GM15510 (cell line): Measurements from ENCODE around the gene PODXL2.

Experiments used
- POLR2A ChIP-seq: IDR thresholded peaks from 3 replicates; pipeline ENCODE4 v1.6.1; 2011; ENCODE audit warnings: borderline replicate concordance; ENCODE audit not compliant: insufficient read length; ENCODE audit errors: extremely low read depth

The PODXL2 gene

DNA sequence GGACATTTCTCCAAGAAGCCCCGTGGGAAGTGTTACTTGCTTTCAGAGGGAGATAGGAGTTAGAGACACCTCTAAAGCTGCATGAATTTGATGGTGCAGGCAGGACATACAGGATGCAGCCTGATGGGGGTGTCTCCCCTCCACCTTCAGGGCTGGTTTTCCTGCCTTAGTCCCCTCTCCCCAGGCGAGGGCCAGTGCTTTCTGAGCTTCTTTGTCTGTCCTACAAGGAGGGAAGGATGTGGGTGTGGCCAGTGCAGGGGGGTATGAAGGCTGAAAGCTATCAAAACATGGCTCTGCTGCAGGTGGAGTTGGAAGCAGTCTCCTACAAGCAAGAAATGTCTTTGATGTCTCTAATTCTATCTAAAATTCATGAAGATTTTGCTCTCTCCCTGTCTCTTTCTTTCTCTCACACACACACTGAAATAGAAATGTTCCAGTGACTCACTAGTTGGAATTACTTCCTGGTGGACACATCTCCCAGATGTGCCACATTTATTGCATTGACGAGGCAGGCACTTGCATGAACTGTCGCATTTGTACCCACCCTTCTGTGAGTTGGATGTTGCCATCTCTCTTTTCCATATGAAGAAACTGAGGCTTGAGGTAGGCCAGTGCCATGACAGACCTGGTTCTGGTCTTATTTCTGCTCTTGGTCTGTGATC is 13.9 kb upstream of the PODXL2 start:
- TF ChIP-seq POLR2A, result no peak

DNA sequence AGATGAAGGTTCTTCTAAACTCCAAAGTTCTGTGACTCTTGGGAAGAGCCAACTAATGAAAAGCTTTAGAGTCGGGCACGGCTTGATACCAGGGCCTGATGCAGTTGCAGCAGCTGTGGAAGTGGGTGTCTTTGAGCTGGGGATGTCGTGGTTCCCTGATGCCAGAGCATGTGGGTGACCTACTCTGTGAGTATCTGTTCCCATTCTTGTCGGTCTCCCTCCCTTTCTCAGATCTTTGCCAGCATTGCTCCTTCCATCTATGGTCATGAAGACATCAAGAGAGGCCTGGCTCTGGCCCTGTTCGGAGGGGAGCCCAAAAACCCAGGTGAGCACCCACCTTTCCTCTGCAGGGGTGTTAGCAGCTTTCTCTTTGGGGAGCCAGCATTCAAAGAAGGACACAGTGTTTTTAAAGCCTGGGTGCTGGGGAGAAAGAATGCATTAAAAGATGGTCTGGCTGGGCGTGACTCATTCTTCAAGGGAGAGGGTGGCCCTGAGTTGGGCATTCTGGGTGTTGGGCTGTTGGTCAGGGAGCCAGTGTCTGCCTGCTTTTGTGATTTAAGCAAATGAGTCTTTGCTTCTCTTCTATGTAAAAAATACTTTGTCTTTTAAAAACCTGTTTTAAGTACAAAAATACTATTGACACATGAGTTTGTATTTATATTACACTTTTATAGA is 13.2 kb upstream of the PODXL2 start:
- TF ChIP-seq POLR2A, result no peak

DNA sequence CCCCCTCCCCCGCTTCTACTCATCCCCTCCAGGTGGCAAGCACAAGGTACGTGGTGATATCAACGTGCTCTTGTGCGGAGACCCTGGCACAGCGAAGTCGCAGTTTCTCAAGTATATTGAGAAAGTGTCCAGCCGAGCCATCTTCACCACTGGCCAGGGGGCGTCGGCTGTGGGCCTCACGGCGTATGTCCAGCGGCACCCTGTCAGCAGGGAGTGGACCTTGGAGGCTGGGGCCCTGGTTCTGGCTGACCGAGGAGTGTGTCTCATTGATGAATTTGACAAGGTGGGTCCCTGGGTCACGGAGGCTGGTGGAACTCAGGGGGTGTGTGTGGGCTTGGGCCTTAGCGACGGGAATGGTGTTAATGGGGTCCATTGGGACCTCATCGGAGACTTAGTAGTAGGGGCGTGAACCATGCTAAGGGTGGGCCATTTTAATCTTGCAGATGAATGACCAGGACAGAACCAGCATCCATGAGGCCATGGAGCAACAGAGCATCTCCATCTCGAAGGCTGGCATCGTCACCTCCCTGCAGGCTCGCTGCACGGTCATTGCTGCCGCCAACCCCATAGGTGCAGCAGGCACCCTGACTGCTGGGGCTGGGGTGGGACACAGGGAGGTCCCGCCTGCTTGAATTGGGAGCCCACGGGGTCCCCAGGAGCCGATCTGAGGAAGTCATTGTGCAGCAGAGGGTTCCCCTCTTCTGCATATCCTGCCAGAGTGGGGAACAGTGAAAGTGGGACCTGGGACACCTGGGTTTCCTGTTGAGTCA is 12.0 kb upstream of the PODXL2 start:
- TF ChIP-seq POLR2A, result no peak

DNA sequence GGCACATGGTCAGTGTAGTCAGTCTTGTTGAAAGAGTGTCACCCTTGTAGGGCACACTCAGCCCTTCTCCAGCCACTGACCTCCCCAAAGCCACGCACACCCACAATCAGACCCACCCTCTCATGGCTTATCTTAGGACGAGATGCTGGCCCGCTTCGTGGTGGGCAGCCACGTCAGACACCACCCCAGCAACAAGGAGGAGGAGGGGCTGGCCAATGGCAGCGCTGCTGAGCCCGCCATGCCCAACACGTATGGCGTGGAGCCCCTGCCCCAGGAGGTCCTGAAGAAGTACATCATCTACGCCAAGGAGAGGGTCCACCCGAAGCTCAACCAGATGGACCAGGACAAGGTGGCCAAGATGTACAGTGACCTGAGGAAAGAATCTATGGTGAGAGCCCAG is 10.1 kb upstream of the PODXL2 start:
- no peak for TF ChIP-seq POLR2A

DNA sequence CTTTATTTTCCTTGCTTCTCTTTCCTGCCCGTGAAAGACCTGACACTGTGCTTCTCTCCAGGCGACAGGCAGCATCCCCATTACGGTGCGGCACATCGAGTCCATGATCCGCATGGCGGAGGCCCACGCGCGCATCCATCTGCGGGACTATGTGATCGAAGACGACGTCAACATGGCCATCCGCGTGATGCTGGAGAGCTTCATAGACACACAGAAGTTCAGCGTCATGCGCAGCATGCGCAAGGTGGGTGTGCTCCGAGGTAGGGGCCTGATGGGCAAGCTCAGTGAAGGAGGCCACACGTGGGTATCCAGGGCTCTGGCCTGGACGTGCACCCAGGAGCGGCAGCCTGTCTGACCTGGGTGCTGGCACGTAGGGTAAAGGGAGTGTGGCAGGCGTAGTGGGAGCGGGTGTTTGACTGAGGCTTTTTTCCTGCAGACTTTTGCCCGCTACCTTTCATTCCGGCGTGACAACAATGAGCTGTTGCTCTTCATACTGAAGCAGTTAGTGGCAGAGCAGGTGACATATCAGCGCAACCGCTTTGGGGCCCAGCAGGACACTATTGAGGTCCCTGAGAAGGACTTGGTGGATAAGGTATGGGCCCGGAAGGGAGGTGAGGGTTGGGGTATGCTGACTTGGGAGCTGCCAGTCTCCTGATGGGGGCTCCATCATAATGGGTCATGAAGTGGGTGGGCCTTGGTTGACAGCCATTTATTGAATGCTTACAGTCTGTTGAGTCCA is 8.2 kb upstream of the PODXL2 start:
- TF ChIP-seq POLR2A, result no peak

DNA sequence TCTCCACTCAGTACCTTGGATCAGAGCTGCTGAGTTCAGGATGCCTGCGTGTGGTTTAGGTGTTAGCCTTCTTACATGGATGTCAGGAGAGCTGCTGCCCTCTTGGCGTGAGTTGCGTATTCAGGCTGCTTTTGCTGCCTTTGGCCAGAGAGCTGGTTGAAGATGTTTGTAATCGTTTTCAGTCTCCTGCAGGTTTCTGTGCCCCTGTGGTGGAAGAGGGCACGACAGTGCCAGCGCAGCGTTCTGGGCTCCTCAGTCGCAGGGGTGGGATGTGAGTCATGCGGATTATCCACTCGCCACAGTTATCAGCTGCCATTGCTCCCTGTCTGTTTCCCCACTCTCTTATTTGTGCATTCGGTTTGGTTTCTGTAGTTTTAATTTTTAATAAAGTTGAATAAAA is 7.0 kb upstream of the PODXL2 start:
- TF ChIP-seq POLR2A, result no peak

DNA sequence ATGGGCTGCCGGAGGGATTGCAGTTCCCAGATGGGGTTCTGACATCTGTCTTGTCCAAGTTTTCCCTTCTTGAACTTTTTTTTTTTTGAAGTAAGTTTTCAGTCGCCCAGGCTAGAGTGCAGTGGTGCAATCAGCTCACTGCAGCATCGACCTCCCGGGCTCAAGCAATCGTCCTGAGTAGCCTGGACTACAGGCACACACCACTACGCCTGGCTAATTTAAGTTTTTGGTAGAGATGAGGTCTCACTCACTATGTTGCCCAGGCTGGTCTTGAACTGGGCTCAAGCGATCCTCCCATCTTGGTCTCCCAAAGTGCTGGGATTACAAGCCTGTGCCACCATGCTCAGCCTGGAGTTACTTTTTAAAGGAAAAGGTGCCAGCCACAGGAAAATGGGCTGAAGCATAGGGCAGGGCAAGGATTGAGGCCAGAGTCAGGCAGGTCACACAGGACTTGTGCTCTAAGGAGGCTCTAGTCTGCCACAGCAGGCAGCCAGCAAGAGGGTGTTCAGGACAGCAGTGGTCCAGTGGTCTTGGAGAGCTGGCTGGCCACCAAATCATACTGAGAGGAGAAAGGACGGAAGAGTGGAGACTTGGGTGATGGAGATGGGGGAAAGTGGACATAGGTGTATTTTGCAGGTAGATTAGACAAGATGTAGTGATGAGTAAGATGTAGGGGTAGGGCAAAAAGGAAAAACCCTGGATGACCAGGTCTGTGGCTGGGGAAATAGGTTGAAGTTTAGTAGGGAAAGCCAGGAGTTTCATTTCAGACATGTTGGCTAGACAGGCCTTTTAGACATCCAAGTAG is 6.0 kb upstream of the PODXL2 start:
- no peak for TF ChIP-seq POLR2A

DNA sequence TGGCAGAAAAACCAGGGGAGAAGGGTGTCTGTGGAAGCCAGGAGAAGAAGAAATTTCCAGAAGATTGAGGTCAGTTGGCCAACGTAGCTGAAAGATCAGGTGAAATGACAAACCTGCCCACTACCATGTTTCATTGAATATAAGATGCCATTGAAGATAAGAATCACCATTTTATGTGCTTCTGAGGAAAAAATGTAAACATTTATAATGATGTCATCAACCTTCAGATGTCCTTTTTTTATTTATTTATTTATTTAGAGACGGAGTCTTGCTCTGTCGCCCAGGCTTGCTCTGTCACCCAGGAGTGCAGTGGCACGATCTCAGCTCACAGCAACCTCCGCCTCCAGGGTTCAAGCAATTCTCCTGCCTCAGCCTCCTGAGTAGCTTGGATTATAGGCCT is 4.9 kb upstream of the PODXL2 start:
- TF ChIP-seq POLR2A, result no peak

DNA sequence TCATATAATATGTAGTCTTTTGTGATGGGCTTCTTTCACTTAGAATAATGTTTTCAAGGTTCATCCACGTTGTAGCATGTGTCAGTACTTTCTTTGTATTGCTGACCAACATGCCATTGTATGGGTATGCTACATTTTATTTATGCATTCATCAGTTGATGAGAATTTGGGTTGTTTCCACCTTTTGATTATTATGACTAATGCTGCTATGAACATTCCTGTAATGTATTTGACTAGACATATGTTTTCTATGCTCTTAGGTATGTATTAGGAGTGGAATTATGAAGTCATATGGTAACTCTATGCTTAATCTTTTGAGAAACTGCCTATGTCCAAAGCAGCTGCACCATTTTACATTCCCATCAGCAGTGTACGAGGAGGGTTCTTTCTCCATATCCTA is 3.2 kb upstream of the PODXL2 start:
- TF ChIP-seq POLR2A, result no peak

DNA sequence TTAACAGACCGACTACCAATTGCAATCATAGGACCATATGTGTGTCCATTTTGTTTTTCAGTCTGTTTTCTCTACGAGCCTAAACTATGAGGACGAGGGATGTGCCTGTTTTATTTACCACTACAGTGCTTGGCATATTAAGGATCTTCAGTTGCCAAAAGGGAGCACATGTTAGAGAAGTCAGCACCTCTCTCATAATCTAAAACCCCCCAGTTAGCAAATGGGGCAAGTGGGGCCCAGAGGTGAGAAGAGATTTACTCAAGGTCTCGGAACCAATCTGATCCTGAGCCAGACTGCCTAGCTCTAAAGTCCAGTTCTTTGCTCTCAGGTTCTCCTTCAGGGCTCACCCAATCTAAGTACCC is 578 bp upstream of the PODXL2 start:
- no peak for TF ChIP-seq POLR2A

DNA sequence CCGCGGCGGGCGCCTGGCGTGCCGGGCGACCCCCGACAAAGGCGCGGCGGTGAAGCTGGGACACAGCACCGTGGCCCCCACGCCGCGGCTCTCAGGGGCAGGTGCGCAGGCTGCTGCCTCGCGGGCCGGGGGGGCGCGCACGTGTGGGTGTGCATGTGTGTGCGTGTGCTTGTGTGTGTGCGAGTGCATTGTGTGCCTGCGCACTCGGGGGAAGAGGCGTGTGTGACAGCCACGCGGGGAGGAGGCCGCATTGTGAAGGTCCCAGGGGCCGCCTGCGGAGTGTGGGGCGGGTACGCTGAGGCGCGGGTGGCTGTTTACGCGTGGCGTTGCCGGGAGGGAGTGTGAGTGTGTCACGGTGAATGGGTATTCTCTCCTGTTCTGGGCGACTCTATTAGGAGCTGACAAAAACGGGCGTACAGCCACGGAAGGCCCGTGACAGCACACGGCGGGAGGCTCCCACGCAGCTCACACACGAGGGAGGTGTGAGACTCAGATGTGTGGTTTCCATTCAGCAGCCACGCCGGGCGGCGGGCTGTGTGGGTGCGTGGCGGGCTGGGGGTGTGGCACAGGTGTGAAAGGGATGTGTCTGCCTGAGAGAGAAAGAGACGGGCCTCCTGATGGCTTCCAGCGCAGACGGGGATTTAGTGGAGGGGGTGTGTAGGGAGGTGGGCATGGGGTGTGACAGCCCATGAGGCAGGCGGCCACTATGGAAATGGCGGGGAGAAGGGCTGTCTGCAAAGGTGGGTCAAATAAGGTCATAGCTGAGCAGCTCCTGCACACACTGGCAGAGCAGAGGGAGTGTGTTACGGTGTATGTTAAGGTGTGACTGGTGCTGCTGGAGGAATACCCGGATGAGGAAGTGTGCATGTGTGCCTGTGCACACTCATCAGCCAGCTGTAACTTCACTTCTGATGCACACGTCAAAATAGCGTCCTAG is 750 bp downstream of the PODXL2 start:
- TF ChIP-seq POLR2A, result no peak

DNA sequence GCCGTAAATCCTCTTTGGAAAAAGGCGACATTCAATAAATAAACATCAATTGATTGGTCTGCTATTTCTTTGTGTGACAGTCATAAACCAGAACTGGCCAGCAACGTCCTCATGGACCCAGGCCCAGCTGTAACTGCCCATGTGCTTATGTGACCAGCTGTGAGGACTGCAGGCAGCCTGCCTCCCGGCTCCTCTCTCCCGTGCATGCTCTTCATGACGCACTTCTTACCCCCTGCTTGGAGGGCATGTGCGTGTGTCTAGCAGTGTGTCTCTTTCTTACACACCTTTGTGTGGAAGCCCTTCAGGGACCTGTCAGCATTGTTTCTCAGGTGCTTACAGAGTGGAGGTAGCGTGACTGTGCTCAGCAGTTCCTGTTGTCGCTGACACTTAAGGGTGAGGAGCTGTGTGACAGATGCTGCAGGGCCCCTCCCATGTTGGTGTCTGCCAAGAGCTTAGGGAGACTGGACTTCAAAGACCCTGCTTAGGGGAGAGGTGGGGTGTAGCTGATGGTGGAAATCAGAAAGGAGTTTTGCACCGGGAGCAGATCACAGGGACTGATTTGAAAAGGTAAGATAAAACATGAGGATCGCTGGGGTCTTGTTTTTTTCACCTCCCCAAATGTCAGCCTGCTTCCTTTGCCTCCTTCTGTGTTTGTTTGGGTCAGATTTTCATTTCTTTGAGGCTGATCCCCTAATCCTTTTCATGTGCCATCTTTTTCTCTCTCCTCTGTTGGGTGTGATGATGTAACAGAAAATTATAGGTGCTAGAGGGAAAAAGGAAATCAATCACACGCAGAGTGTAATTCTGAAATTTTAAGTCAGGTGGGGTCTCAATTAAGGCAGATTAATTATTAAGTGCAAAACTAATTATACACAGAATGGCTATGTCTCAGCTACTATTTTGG is 2.1 kb downstream of the PODXL2 start:
- TF ChIP-seq POLR2A, result no peak

DNA sequence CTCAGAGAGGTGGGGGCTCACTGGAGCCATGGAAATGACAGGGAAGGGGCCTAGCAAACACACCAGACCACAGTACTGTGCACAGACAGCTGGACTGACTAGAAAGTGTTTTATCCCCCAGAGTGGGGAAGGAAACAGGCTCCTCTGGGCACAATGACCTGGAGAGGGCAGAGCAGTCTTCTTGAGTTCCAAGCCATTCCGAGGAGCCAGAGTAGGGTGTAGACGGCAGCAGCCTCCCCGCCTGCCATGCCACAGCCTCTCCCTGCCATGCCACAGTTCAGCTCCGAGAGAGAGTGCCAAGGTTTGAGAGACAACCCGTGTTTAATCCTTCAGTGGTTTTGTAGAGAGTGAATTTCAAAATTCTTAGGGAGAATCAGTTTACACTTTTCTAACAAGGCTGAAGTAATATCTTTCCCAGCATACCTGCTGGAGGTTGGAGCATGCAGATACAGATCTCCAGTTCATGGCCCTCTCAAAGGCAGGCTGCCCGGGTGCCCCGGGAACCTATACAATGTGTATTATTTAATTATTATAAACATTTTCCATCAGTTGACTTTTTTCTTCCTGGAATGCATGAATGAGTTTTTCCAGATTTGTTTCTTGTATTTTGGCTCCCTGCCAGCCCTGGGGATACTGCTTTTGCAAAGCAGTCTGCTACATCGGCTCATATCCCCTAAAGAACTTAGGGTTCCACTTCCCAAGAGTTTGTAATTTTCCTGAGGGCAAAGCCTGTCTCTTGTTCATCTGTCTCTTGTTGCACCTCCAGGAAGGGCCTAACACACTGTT is 3.2 kb downstream of the PODXL2 start:
- no peak for TF ChIP-seq POLR2A
